Neural cell (in vitro differentiated cells): ENCODE measurements around the gene MACC1. TPM values are rescaled to one million over a fixed set of nuclear protein-coding genes. Genes with fewer than 3 reads are reported as not detected.

Experiments
- H2AFZ ChIP-seq: fragments of 200-600, 300-800 bp; sonication (generic), shearing (Covaris generic); 2 replicates; pipeline ENCODE4 v1.6.0; 2014; ENCODE audit warnings: low read depth, mild to moderate bottlenecking, antibody characterized with exemption, low read length, moderate library complexity
- H3F3A ChIP-seq: fragments of 200-600 bp; shearing (Covaris generic); 2 replicates; pipeline ENCODE4 v1.6.1; 2016; ENCODE audit warnings: mild to moderate bottlenecking, moderate library complexity, mixed read lengths, antibody characterized with exemption, low read length; ENCODE audit not compliant: insufficient read depth, poor library complexity, severe bottlenecking
- H3K27ac ChIP-seq: fragments of 200-600, 300-800 bp; sonication (generic), shearing (Covaris generic); 2 replicates; pipeline ENCODE4 v1.5.1; 2014; ENCODE audit warnings: mild to moderate bottlenecking, low read length, moderate library complexity
- H3K27me3 ChIP-seq: fragments of 300-800, 200-600 bp; sonication (generic), shearing (Covaris generic); 2 replicates; pipeline ENCODE4 v1.6.0; 2014; ENCODE audit warnings: mild to moderate bottlenecking, low read depth, low read length, moderate library complexity; ENCODE audit not compliant: insufficient read depth
- H3K36me3 ChIP-seq: fragments of 300-800, 200-600 bp; sonication (generic), shearing (Covaris generic); 2 replicates; pipeline ENCODE4 v1.5.1; 2014; ENCODE audit warnings: mild to moderate bottlenecking, antibody characterized with exemption, low read length, moderate library complexity; ENCODE audit not compliant: insufficient read depth
- H3K4me2 ChIP-seq: fragments of 300-800, 200-600 bp; sonication (generic), shearing (Covaris generic); 2 replicates; pipeline ENCODE4 v1.6.0; 2014; ENCODE audit warnings: mild to moderate bottlenecking, low read length
- H3K4me3 ChIP-seq: fragments of 300-800, 200-600 bp; sonication (generic), shearing (Covaris generic); 2 replicates; pipeline ENCODE4 v1.5.1; 2014; ENCODE audit warnings: mild to moderate bottlenecking, low read length, moderate library complexity
- H3K79me2 ChIP-seq: fragments of 200-600 bp; shearing (Covaris generic); replicated peaks from 2 replicates; pipeline ENCODE4 v1.6.0; 2014; ENCODE audit warnings: mild to moderate bottlenecking, low read length, moderate library complexity; ENCODE audit not compliant: insufficient read depth
- H3K9ac ChIP-seq: fragments of 300-800, 200-600 bp; sonication (generic), shearing (Covaris generic); 2 replicates; pipeline ENCODE4 v1.6.1; 2016; ENCODE audit warnings: mild to moderate bottlenecking, low read length, mixed read lengths
- H3K9me2 ChIP-seq: fragments of 200-600 bp; shearing (Covaris generic); 2 replicates; pipeline ENCODE4 v1.6.1; 2016; ENCODE audit warnings: mild to moderate bottlenecking, low read length, mixed read lengths; ENCODE audit not compliant: insufficient read depth
- H3K9me3 ChIP-seq: fragments of 200-600, 300-800 bp; sonication (generic), shearing (Covaris generic); 2 replicates; pipeline ENCODE4 v1.6.1; 2016; ENCODE audit warnings: mild to moderate bottlenecking, mixed run types, low read length, moderate library complexity, mixed read lengths
- H4K20me1 ChIP-seq: fragments of 200-600 bp; shearing (Covaris generic); 2 replicates; pipeline ENCODE4 v1.6.1; 2016; ENCODE audit warnings: mild to moderate bottlenecking, mixed run types; ENCODE audit not compliant: insufficient read depth
- CTCF ChIP-seq: fragments of 450-650 bp; IDR thresholded peaks from 2 replicates; pipeline ENCODE4 v1.5.1; 2014; ENCODE audit warnings: antibody characterized with exemption, mild to moderate bottlenecking, moderate library complexity; ENCODE audit not compliant: poor library complexity, severe bottlenecking
- EP300 ChIP-seq: fragments of 450-650 bp; conservative IDR thresholded peaks from 2 replicates; pipeline ENCODE4 v1.6.1; 2014; ENCODE audit warnings: antibody characterized with exemption, mild to moderate bottlenecking, moderate library complexity; ENCODE audit not compliant: poor library complexity, severe bottlenecking
- EZH2 ChIP-seq: fragments of 200-600, 300-800 bp; shearing (Covaris generic), sonication (generic); IDR thresholded peaks from 2 replicates; pipeline ENCODE4 v1.6.1; 2014; ENCODE audit warnings: antibody characterized with exemption, low read length, borderline replicate concordance, mild to moderate bottlenecking; ENCODE audit not compliant: insufficient read depth, poor library complexity, severe bottlenecking
- MXI1 ChIP-seq: fragments of 450-650 bp; conservative IDR thresholded peaks from 2 replicates; pipeline ENCODE4 v1.6.1; 2014; ENCODE audit warnings: antibody characterized with exemption, mild to moderate bottlenecking; ENCODE audit not compliant: poor library complexity, severe bottlenecking
- POLR2AphosphoS5 ChIP-seq: IDR thresholded peaks from 2 replicates; pipeline ENCODE4 v1.6.1; 2012
- RAD21 ChIP-seq: fragments of 450-650 bp; conservative IDR thresholded peaks from 2 replicates; pipeline ENCODE4 v1.6.1; 2014; ENCODE audit warnings: antibody characterized with exemption, mild to moderate bottlenecking, moderate library complexity
- SMC3 ChIP-seq: fragments of 450-650 bp; conservative IDR thresholded peaks from 2 replicates; pipeline ENCODE4 v1.6.1; 2014; ENCODE audit warnings: antibody characterized with exemption, mild to moderate bottlenecking, moderate library complexity; ENCODE audit not compliant: poor library complexity
- TAF1 ChIP-seq: IDR thresholded peaks from 2 replicates; pipeline ENCODE4 v1.6.1; 2012; ENCODE audit warnings: low read depth
- polyA plus RNA-seq: library from polyadenylated mRNA; depleted of rRNA; stranded (reverse); fragments of >200 nt; gene quantifications from 2 replicates; pipeline ENCODE4 v1.2.3, GENCODE V29; 2014
- TF ChIP-seq, protein P1 (sequence below): IDR thresholded peaks from 2 replicates; pipeline ENCODE4 v1.6.1; 2012; ENCODE audit warnings: borderline replicate concordance

Gene MACC1
- polyA plus RNA-seq, 1 donor from 2014 or later, result 0.20 TPM

- H2AFZ ChIP-seq, result no peak overlapping the region
- H3K27me3 ChIP-seq, result no peaks in the 10 kb centered on the region
- no peak overlapping the region for H3K4me3 ChIP-seq
- H3K9me3 ChIP-seq, result no peaks in the 10 kb centered on the region
- H3K79me2 ChIP-seq, result no peaks in the 10 kb centered on the region
- H3K9me2 ChIP-seq, result no peaks in the 10 kb centered on the region
- no peak overlapping the region for H3K9ac ChIP-seq
- TF ChIP-seq SMC3, result no peak
- no peak for TF ChIP-seq RAD21
- no peak for TF ChIP-seq EZH2
- no peak for TF ChIP-seq MXI1
- TF ChIP-seq EP300, result no peak
- no peak for TF ChIP-seq POLR2AphosphoS5
- TF ChIP-seq, protein P1, sequence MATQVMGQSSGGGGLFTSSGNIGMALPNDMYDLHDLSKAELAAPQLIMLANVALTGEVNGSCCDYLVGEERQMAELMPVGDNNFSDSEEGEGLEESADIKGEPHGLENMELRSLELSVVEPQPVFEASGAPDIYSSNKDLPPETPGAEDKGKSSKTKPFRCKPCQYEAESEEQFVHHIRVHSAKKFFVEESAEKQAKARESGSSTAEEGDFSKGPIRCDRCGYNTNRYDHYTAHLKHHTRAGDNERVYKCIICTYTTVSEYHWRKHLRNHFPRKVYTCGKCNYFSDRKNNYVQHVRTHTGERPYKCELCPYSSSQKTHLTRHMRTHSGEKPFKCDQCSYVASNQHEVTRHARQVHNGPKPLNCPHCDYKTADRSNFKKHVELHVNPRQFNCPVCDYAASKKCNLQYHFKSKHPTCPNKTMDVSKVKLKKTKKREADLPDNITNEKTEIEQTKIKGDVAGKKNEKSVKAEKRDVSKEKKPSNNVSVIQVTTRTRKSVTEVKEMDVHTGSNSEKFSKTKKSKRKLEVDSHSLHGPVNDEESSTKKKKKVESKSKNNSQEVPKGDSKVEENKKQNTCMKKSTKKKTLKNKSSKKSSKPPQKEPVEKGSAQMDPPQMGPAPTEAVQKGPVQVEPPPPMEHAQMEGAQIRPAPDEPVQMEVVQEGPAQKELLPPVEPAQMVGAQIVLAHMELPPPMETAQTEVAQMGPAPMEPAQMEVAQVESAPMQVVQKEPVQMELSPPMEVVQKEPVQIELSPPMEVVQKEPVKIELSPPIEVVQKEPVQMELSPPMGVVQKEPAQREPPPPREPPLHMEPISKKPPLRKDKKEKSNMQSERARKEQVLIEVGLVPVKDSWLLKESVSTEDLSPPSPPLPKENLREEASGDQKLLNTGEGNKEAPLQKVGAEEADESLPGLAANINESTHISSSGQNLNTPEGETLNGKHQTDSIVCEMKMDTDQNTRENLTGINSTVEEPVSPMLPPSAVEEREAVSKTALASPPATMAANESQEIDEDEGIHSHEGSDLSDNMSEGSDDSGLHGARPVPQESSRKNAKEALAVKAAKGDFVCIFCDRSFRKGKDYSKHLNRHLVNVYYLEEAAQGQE, result no peak
- TF ChIP-seq CTCF, result no peak
- TF ChIP-seq TAF1, result no peak
- no peak overlapping the region for H3K4me2 ChIP-seq
- no peaks in the 10 kb centered on the region for H3F3A ChIP-seq
- no peaks in the 10 kb centered on the region for H3K36me3 ChIP-seq
- H4K20me1 ChIP-seq, result no peaks in the 10 kb centered on the region
- no peak overlapping the region for H3K27ac ChIP-seq
These were observed 127.8 kb downstream of the MACC1 start for GRCh38 chr7:20089431-20089830.

DNA sequence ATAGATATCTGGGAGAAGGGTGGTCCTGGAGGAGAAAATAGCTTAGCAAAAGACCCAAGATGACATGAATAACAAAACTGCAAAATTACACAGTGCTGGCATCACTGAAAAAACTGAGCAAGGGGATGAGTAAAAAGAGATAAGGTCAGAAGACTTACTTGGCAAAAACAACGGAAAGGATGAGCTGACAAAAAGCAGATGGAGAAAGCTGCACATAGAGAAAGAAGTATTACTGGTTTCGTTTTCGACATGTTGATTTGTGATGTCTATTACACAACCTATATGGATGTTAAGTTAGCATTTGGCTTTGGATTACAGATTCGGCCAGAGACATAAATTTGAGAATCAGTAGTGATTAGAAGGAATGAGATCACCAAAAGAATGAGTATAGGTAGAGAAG is 132.1 kb downstream of the MACC1 start:
- Histone ChIP-seq H3F3A (no peaks in the 10 kb centered on the region), H4K20me1 (no peaks in the 10 kb centered on the region), H3K9me3 (no peaks in the 10 kb centered on the region), H3K27ac (no peak overlapping the region), H3K9ac (no peak overlapping the region), H2AFZ (no peak overlapping the region), H3K4me2 (no peak overlapping the region), H3K4me3 (no peak overlapping the region), H3K27me3 (no peaks in the 10 kb centered on the region), H3K79me2 (no peaks in the 10 kb centered on the region), H3K36me3 (no peaks in the 10 kb centered on the region), H3K9me2 (no peaks in the 10 kb centered on the region)
- no peak for TF ChIP-seq CTCF
- TF ChIP-seq POLR2AphosphoS5, result no peak
- TF ChIP-seq TAF1, result no peak
- TF ChIP-seq RAD21, result no peak
- TF ChIP-seq MXI1, result no peak
- TF ChIP-seq EP300, result no peak
- TF ChIP-seq, protein P1, result no peak
- TF ChIP-seq SMC3, result no peak
- TF ChIP-seq EZH2, result no peak
